GM12872 (cell line): ENCODE results near the gene HAUS6.

Experiments
- CTCF ChIP-seq: IDR thresholded peaks from 3 replicates; pipeline ENCODE4 v1.5.1; 2011; ENCODE audit warnings: low read depth, mild to moderate bottlenecking, low read length, moderate library complexity; ENCODE audit not compliant: insufficient read depth

HAUS6 gene

GRCh38 chr9:19022206-19022605 lies 80.5 kb downstream of the HAUS6 start:
- no peak for TF ChIP-seq CTCF

GRCh38 chr9:19020886-19021455 lies 81.7 kb downstream of the HAUS6 start:
- no peak for TF ChIP-seq CTCF

GRCh38 chr9:19018201-19018600 lies 84.5 kb downstream of the HAUS6 start:
- no peak for TF ChIP-seq CTCF

- no peak for TF ChIP-seq CTCF
These were observed 93.2 kb downstream of the HAUS6 start for GRCh38 chr9:19009391-19009965.
